Mucosa of rectum (tissue), 2 donors: Measurements from ENCODE around the gene RPL39L.
"Not testable (repeated sequence)": the region's sequence is repeated elsewhere in the genome, so short reads cannot be mapped to it uniquely, and the experiment has no call there.

ENCODE experiments used
- H3K27ac ChIP-seq, 2 donors: one replicate each; pipeline ENCODE4 v1.7.0; 2013; ENCODE audit warnings: inconsistent platforms in 2 of 2, low read depth in 2 of 2, low read length in 2 of 2
- H3K27me3 ChIP-seq, 2 donors: one replicate each; pipeline ENCODE4 v1.7.0; 2013; ENCODE audit warnings: low read length in 2 of 2; ENCODE audit not compliant: control insufficient read depth in 2 of 2, insufficient read depth in 2 of 2
- H3K36me3 ChIP-seq, 2 donors: one replicate each; pipeline ENCODE4 v1.7.0; 2013; ENCODE audit warnings: low read length in 2 of 2; ENCODE audit not compliant: control insufficient read depth in 2 of 2, insufficient read depth in 2 of 2
- H3K4me1 ChIP-seq, 2 donors: one replicate each; pipeline ENCODE4 v1.7.0; 2013; ENCODE audit warnings: low read length in 2 of 2, mild to moderate bottlenecking in 1 of 2; ENCODE audit not compliant: control insufficient read depth in 2 of 2, insufficient read depth in 2 of 2
- H3K4me3 ChIP-seq, 2 donors: one replicate each; pipeline ENCODE4 v1.7.0; 2013; ENCODE audit warnings: low read length in 2 of 2
- H3K9ac ChIP-seq, 2 donors: one replicate each; pipeline ENCODE4 v1.7.0; 2013; ENCODE audit warnings: low read length in 2 of 2, low read depth in 1 of 2, mild to moderate bottlenecking in 1 of 2
- H3K9me3 ChIP-seq, 2 donors: one replicate each; pipeline ENCODE4 v1.7.0; 2013; ENCODE audit warnings: low read length in 2 of 2; ENCODE audit not compliant: control insufficient read depth in 2 of 2
- donor health status: healthy.
- donor health status: Normal muscosa, but diverticular disease.

Gene RPL39L

GRCh38 chr3:187139895-187140253 is 578 bp upstream of the RPL39L start:
- peak overlapping the region; percentile 75 to 85 for H3K4me3 ChIP-seq
- peaks cover 0 to 1% of the 10 kb centered on the region in 2 donors for H3K9me3 ChIP-seq
- no peaks in the 10 kb centered on the region for H3K4me1 ChIP-seq
- peak overlapping the region in 1 of 2 donors; percentile 60 for H3K9ac ChIP-seq
- no peaks in the 10 kb centered on the region for H3K36me3 ChIP-seq
- no peaks in the 10 kb centered on the region for H3K27me3 ChIP-seq
- no peak overlapping the region for H3K27ac ChIP-seq

- H3K4me1 ChIP-seq = no peaks in the 10 kb centered on the region
- H3K27me3 ChIP-seq = no peaks in the 10 kb centered on the region
- no peak overlapping the region for H3K9ac ChIP-seq
- no peaks in the 10 kb centered on the region for H3K36me3 ChIP-seq
- no peaks in the 10 kb centered on the region for H3K9me3 ChIP-seq
- H3K4me3 ChIP-seq = no peak overlapping the region
- no peak overlapping the region for H3K27ac ChIP-seq
Measured at GRCh38 chr3:187136936-187137335, 2.4 kb downstream of the RPL39L start.

GRCh38 chr3:187136337-187136736 is 3.0 kb downstream of the RPL39L start:
- Histone ChIP-seq H3K4me3 (no peak overlapping the region), H3K9me3 (no peaks in the 10 kb centered on the region), H3K4me1 (no peaks in the 10 kb centered on the region), H3K27ac (no peak overlapping the region), H3K36me3 (no peaks in the 10 kb centered on the region), H3K9ac (no peak overlapping the region), H3K27me3 (no peaks in the 10 kb centered on the region)

- H3K9me3 ChIP-seq, H3K27ac ChIP-seq, H3K4me1 ChIP-seq, H3K4me3 ChIP-seq, H3K36me3 ChIP-seq, H3K27me3 ChIP-seq, H3K9ac ChIP-seq: not testable (repeated sequence)
Measured at GRCh38 chr3:187135172-187135690, 4.1 kb downstream of the RPL39L start.

GRCh38 chr3:187133181-187133580 is 6.1 kb downstream of the RPL39L start:
- H3K4me3 ChIP-seq, H3K36me3 ChIP-seq, H3K27ac ChIP-seq, H3K27me3 ChIP-seq, H3K9me3 ChIP-seq, H3K4me1 ChIP-seq, H3K9ac ChIP-seq: not testable (repeated sequence)

GRCh38 chr3:187132666-187133065 is 6.6 kb downstream of the RPL39L start:
- peaks cover 0 to 4% of the 10 kb centered on the region in 2 donors for H3K4me1 ChIP-seq
- H3K27me3 ChIP-seq = no peaks in the 10 kb centered on the region
- H3K9ac ChIP-seq = no peak overlapping the region
- H3K4me3 ChIP-seq = no peak overlapping the region
- H3K9me3 ChIP-seq = no peaks in the 10 kb centered on the region
- no peaks in the 10 kb centered on the region for H3K36me3 ChIP-seq
- H3K27ac ChIP-seq = no peak overlapping the region

- Histone ChIP-seq H3K27ac (no peak overlapping the region), H3K36me3 (no peaks in the 10 kb centered on the region), H3K9me3 (no peaks in the 10 kb centered on the region)
Measured at GRCh38 chr3:187131981-187132380, 7.3 kb downstream of the RPL39L start.

GRCh38 chr3:187130346-187131066 is 8.8 kb downstream of the RPL39L start:
- Histone ChIP-seq H3K27ac (peak overlapping the region in 1 of 2 donors; percentile 20), H3K36me3 (no peaks in the 10 kb centered on the region), H3K4me3 (no peak overlapping the region), H3K9me3 (no peaks in the 10 kb centered on the region), H3K9ac (no peak overlapping the region), H3K27me3 (no peaks in the 10 kb centered on the region), H3K4me1 (peaks cover 0 to 4% of the 10 kb centered on the region in 2 donors)

More at GRCh38 chr3:187131981-187132380, 7.3 kb downstream of the RPL39L start:
- Histone ChIP-seq H3K9ac (no peak overlapping the region), H3K27me3 (no peaks in the 10 kb centered on the region), H3K4me1 (peaks cover 0 to 4% of the 10 kb centered on the region in 2 donors), H3K4me3 (no peak overlapping the region)

- H3K4me3 ChIP-seq = no peak overlapping the region
- H3K4me1 ChIP-seq = no peaks in the 10 kb centered on the region
- H3K36me3 ChIP-seq = no peaks in the 10 kb centered on the region
- no peaks in the 10 kb centered on the region for H3K9me3 ChIP-seq
- H3K27me3 ChIP-seq = no peaks in the 10 kb centered on the region
- no peak overlapping the region for H3K9ac ChIP-seq
- H3K27ac ChIP-seq = no peak overlapping the region
Measured at GRCh38 chr3:187125319-187126031, 13.8 kb downstream of the RPL39L start.

GRCh38 chr3:187122261-187122660 is 17.0 kb downstream of the RPL39L start:
- H3K27ac ChIP-seq = no peak overlapping the region
- no peak overlapping the region for H3K9ac ChIP-seq
- no peaks in the 10 kb centered on the region for H3K27me3 ChIP-seq
- H3K4me1 ChIP-seq = no peaks in the 10 kb centered on the region
- H3K9me3 ChIP-seq = no peaks in the 10 kb centered on the region
- H3K4me3 ChIP-seq = no peak overlapping the region
- no peaks in the 10 kb centered on the region for H3K36me3 ChIP-seq
